ENCODE measurements around the gene CCNL2. TPM values are rescaled to one million over a fixed set of nuclear protein-coding genes. Genes with fewer than 3 reads are reported as not detected.

Gene CCNL2
- total RNA-seq, 1 donor from 2014 or later, result 386 TPM

- no peak for DNase-seq (ENCODE audit: low spot score, unreplicated experiment)
- H3K27me3 Mint-ChIP-seq, result no peaks in the 10 kb centered on the region
- no peak overlapping the region for H3K27ac Mint-ChIP-seq
- no peak for TF ChIP-seq CTCF (IDR thresholded peaks at IDR 0.05; ENCODE audit: unreplicated experiment)
- no peak overlapping the region for H3K4me3 Mint-ChIP-seq (ENCODE audit: low read depth)
- H3K9me3 Mint-ChIP-seq (ENCODE audit: low read depth), result no peaks in the 10 kb centered on the region
- peaks cover 12% of the 10 kb centered on the region for H3K4me1 Mint-ChIP-seq (ENCODE audit: low read depth)
- peaks cover 1% of the 10 kb centered on the region for H3K36me3 Mint-ChIP-seq (ENCODE audit: insufficient read depth)
Observed at GRCh38 chr1:1439546-1440261, 40.6 kb upstream of the CCNL2 start.

- DNase-seq (ENCODE audit: low spot score, unreplicated experiment), result no peak
- Mint-ChIP-seq H3K36me3 (ENCODE audit: insufficient read depth) (peaks cover 1% of the 10 kb centered on the region), H3K27me3 (no peaks in the 10 kb centered on the region), H3K9me3 (ENCODE audit: low read depth) (no peaks in the 10 kb centered on the region), H3K27ac (peak overlapping the region; percentile 41), H3K4me3 (ENCODE audit: low read depth) (no peak overlapping the region), H3K4me1 (ENCODE audit: low read depth) (peaks cover 12% of the 10 kb centered on the region)
- TF ChIP-seq CTCF (IDR thresholded peaks at IDR 0.05; ENCODE audit: unreplicated experiment), result no peak
Observed at GRCh38 chr1:1438531-1439381, 39.6 kb upstream of the CCNL2 start.

- H3K36me3 Mint-ChIP-seq (ENCODE audit: insufficient read depth), result peaks cover 1% of the 10 kb centered on the region
Observed at GRCh38 chr1:1437904-1438376, 38.8 kb upstream of the CCNL2 start.

GRCh38 chr1:1437033-1437903, 38.1 kb upstream of the CCNL2 start:
- no peak for TF ChIP-seq CTCF (IDR thresholded peaks at IDR 0.05; ENCODE audit: unreplicated experiment)
- Mint-ChIP-seq H3K9me3 (ENCODE audit: low read depth) (no peaks in the 10 kb centered on the region), H3K27me3 (no peaks in the 10 kb centered on the region), H3K36me3 (ENCODE audit: insufficient read depth) (peaks cover 1% of the 10 kb centered on the region), H3K27ac (no peak overlapping the region), H3K4me3 (ENCODE audit: low read depth) (no peak overlapping the region), H3K4me1 (ENCODE audit: low read depth) (peaks cover 20% of the 10 kb centered on the region)
- no peak for DNase-seq (ENCODE audit: low spot score, unreplicated experiment)

More at GRCh38 chr1:1437904-1438376, 38.8 kb upstream of the CCNL2 start:
- Mint-ChIP-seq H3K27ac (peak overlapping the region; percentile 41), H3K4me3 (ENCODE audit: low read depth) (no peak overlapping the region), H3K27me3 (no peaks in the 10 kb centered on the region), H3K9me3 (ENCODE audit: low read depth) (no peaks in the 10 kb centered on the region), H3K4me1 (ENCODE audit: low read depth) (peaks cover 16% of the 10 kb centered on the region)
- DNase-seq (ENCODE audit: low spot score, unreplicated experiment), result peak; percentile 73
- peak; percentile 32 for TF ChIP-seq CTCF (IDR thresholded peaks at IDR 0.05; ENCODE audit: unreplicated experiment)

Data from progenitor cell of endocrine pancreas (in vitro differentiated cells).